NOMO-1 (cell line): ENCODE data around the gene CCZ1B.
"Not testable (repeated sequence)": the region's sequence is repeated elsewhere in the genome, so short reads cannot be mapped to it uniquely, and the experiment has no call there.

Experiments
- DNase-seq, 2 experiments: peaks; one replicate each; lab custom pipeline; 2025; ENCODE audit not compliant: unreplicated experiment in 2 of 2; lab: John Stamatoyannopoulos, UW

The CCZ1B gene

GRCh38 chr7:6750173-6750572, 75.9 kb downstream of the CCZ1B start:
- not testable (repeated sequence) for DNase-seq

GRCh38 chr7:6749335-6749734, 76.7 kb downstream of the CCZ1B start:
- not testable (repeated sequence) for DNase-seq
